DND-41 (cell line): Measurements from ENCODE around the gene ACTL6B.
A peak's percentile ranks its signal among the peaks of the same experiment; 100 is the strongest.

Source experiments
- ATAC-seq: fragments of 200-7000 bp; cut with Tn5 transposase; 3 replicates; pipeline ENCODE4 v1.9.1; 2021; ENCODE audit warnings: low read depth; ENCODE audit not compliant: insufficient read depth
- DNase-seq: peaks from one replicate; pipeline ENCODE4 v3.0.0-alpha.2; 2020
- H2AFZ ChIP-seq: 2 replicates; pipeline ENCODE4 v1.6.0; 2012; ENCODE audit warnings: low read depth, low read length
- H3K27ac ChIP-seq: 2 replicates; pipeline ENCODE4 v1.5.1; 2012; ENCODE audit warnings: low read length, inconsistent platforms
- H3K27me3 ChIP-seq: fragments of 200-600 bp; sonication (generic); 2 replicates; pipeline ENCODE4 v1.6.0; 2012; ENCODE audit warnings: low read length, mild to moderate bottlenecking, inconsistent platforms; ENCODE audit not compliant: insufficient read depth, poor library complexity
- H3K36me3 ChIP-seq: 2 replicates; pipeline ENCODE4 v1.5.1; 2012; ENCODE audit warnings: low read length, inconsistent platforms; ENCODE audit not compliant: insufficient read depth
- H3K4me1 ChIP-seq: 2 replicates; pipeline ENCODE4 v1.5.1; 2012; ENCODE audit warnings: mild to moderate bottlenecking, low read length; ENCODE audit not compliant: insufficient read depth
- H3K4me2 ChIP-seq: 2 replicates; pipeline ENCODE4 v1.6.0; 2012; ENCODE audit warnings: mild to moderate bottlenecking, moderate library complexity, low read length, inconsistent platforms; ENCODE audit not compliant: insufficient read depth
- H3K4me3 ChIP-seq, 2 experiments: fragments of 200-600 bp in 1 of 2; shearing (Covaris generic) in 1 of 2; 2 replicates each; pipeline ENCODE4 v1.5.1; 2012 to 2016; ENCODE audit warnings: inconsistent platforms in 2 of 2, low read length in 2 of 2, mild to moderate bottlenecking in 2 of 2, low read depth in 1 of 2, moderate library complexity in 1 of 2
- H3K79me2 ChIP-seq: 2 replicates; pipeline ENCODE4 v1.6.0; 2012; ENCODE audit warnings: low read length, inconsistent platforms; ENCODE audit not compliant: insufficient read depth
- H3K9ac ChIP-seq: 2 replicates; pipeline ENCODE4 v1.6.0; 2012; ENCODE audit warnings: low read depth, mild to moderate bottlenecking, inconsistent platforms, low read length, moderate library complexity
- H3K9me3 ChIP-seq: 2 replicates; pipeline ENCODE4 v1.5.1; 2012; ENCODE audit warnings: low read length, moderate library complexity, mild to moderate bottlenecking, inconsistent platforms; ENCODE audit not compliant: insufficient read depth, severe bottlenecking
- H4K20me1 ChIP-seq: 2 replicates; pipeline ENCODE4 v1.6.0; 2012; ENCODE audit warnings: low read length; ENCODE audit not compliant: insufficient read depth
- EZH2 ChIP-seq: IDR thresholded peaks from 3 replicates; pipeline ENCODE4 v1.6.1; 2012; ENCODE audit warnings: borderline replicate concordance, low read depth, mild to moderate bottlenecking, moderate library complexity, low read length, inconsistent platforms; ENCODE audit not compliant: severe bottlenecking
- TF ChIP-seq, protein P1 (sequence below): IDR thresholded peaks from 2 replicates; pipeline ENCODE4 v1.5.1; 2012; ENCODE audit warnings: borderline replicate concordance, low read length, moderate library complexity, mild to moderate bottlenecking; ENCODE audit not compliant: poor library complexity, severe bottlenecking; ENCODE audit errors: extremely low read depth

ACTL6B gene

DNA sequence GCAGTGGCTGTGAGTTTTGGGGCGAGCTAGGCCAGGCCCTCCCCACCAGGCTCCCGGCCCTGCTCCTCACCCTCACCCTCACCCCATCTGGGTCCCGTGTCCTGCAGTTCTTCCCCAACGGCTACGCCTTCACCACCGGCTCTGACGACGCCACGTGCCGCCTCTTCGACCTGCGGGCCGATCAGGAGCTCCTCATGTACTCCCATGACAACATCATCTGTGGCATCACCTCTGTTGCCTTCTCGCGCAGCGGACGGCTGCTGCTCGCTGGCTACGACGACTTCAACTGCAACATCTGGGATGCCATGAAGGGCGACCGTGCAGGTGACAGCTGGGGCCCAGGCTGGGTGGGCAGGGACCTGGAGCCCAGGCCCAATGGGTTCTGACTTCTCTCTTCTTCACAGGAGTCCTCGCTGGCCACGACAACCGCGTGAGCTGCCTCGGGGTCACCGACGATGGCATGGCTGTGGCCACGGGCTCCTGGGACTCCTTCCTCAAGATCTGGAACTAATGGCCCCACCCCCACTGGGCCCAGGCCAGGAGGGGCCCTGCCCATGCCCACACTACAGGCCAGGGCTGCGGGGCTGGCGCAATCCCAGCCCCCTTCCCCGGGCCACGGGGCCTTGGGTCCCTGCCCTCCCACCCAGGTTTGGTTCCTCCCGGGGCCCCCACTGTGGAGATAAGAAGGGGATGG is 22.2 kb upstream of the ACTL6B start:
- Histone ChIP-seq H2AFZ (no peak overlapping the region), H3K9me3 (no peaks in the 10 kb centered on the region), H3K36me3 (peaks cover 70% of the 10 kb centered on the region), H3K27me3 (no peaks in the 10 kb centered on the region), H4K20me1 (peaks cover 71% of the 10 kb centered on the region), H3K79me2 (peaks cover 52% of the 10 kb centered on the region), H3K27ac (no peak overlapping the region), H3K4me1 (peaks cover 14% of the 10 kb centered on the region), H3K4me3 (no peak overlapping the region), H3K4me2 (no peak overlapping the region), H3K9ac (no peak overlapping the region)
- TF ChIP-seq, protein P1, sequence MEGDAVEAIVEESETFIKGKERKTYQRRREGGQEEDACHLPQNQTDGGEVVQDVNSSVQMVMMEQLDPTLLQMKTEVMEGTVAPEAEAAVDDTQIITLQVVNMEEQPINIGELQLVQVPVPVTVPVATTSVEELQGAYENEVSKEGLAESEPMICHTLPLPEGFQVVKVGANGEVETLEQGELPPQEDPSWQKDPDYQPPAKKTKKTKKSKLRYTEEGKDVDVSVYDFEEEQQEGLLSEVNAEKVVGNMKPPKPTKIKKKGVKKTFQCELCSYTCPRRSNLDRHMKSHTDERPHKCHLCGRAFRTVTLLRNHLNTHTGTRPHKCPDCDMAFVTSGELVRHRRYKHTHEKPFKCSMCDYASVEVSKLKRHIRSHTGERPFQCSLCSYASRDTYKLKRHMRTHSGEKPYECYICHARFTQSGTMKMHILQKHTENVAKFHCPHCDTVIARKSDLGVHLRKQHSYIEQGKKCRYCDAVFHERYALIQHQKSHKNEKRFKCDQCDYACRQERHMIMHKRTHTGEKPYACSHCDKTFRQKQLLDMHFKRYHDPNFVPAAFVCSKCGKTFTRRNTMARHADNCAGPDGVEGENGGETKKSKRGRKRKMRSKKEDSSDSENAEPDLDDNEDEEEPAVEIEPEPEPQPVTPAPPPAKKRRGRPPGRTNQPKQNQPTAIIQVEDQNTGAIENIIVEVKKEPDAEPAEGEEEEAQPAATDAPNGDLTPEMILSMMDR = no peak
- no peak for TF ChIP-seq EZH2
- no peak for DNase-seq
- no peak for ATAC-seq

DNA sequence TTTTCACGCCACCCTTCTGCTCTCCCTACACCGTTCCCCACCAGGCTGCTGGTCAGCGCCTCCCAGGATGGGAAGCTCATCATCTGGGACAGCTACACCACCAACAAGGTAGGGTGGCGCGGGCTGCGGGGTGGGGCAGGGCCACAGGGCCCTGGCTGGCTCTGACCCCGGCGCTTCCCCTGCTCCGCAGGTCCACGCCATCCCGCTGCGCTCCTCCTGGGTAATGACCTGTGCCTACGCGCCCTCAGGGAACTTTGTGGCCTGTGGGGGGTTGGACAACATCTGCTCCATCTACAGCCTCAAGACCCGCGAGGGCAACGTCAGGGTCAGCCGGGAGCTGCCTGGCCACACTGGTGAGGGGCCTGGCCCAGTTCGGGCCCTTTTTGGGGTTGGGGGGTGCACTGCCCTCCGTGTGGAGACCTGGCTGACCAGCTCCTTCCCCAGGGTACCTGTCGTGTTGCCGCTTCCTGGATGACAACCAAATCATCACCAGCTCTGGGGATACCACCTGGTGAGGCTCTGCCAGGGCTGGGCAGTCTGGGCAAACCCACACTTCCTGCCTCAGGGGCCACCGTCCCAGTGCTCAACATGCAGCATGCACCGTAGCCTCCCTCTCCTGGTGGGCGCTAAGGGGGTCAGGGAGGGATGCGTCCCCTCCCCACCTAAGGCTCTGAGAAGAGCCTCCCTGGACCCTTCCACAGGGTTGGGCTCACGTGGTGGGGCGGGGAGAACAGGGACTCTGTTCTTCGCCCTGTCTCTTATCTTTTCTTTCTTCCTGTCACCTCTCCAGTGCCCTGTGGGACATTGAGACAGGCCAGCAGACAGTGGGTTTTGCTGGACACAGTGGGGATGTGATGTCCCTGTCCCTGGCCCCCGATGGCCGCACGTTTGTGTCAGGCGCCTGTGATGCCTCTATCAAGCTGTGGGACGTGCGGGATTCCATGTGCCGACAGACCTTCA is 21.3 kb upstream of the ACTL6B start:
- no peaks in the 10 kb centered on the region for H3K9me3 ChIP-seq
- peaks cover 62% of the 10 kb centered on the region for H3K36me3 ChIP-seq
- no peak overlapping the region for H3K27ac ChIP-seq
- no peak for DNase-seq
- peaks cover 69% of the 10 kb centered on the region for H4K20me1 ChIP-seq
- TF ChIP-seq, protein P1 = no peak
- no peak for TF ChIP-seq EZH2
- H3K4me3 ChIP-seq = no peak overlapping the region
- no peak overlapping the region for H3K9ac ChIP-seq
- H3K79me2 ChIP-seq = peaks cover 52% of the 10 kb centered on the region
- H3K27me3 ChIP-seq = no peaks in the 10 kb centered on the region
- no peak for ATAC-seq
- H3K4me1 ChIP-seq = peaks cover 20% of the 10 kb centered on the region
- no peak overlapping the region for H2AFZ ChIP-seq
- no peak overlapping the region for H3K4me2 ChIP-seq

DNA sequence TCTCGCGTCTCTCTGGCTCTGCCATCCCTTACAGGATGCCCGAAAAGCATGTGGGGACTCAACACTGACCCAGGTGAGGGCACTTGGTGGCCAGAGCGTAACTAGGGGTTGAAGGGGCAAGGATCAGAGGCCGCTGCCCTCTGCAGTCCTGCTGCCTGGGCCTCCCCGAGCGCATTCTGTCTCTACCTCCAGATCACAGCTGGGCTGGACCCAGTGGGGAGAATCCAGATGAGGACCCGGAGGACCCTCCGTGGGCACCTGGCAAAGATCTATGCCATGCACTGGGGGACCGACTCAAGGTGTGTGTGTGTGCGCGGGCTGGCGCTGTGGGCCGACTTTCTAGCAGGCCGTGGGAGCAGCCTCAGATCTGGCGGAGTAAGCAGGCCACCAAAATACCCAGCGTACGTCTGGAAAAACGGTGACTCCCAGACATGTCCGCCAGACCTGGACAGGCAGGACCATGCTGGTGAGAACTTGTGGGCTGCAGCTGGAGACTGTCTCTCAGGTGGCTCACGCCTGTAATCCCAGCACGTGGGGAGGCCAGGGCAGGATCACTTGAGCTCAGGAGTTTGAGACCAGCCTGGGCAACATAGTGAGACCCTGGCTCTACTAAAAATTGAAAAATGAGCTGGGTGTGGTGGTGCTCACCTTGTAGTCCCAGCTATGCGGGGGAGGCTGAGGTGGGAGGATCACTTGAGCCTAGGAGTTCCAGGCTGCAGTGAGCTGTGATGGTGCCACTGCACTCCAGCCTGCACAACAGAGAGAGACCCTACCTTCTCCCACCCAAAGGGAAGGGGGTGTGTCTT is 20.5 kb upstream of the ACTL6B start:
- Histone ChIP-seq H2AFZ (no peak overlapping the region), H3K79me2 (peaks cover 52% of the 10 kb centered on the region), H3K9ac (peak overlapping the region; percentile 91; the same call in 1 of the 2 replicates), H3K9me3 (no peaks in the 10 kb centered on the region), H3K27ac (peak overlapping the region; percentile 42; the same call in 1 of the 2 replicates), H4K20me1 (peaks cover 61% of the 10 kb centered on the region), H3K27me3 (no peaks in the 10 kb centered on the region), H3K36me3 (peaks cover 53% of the 10 kb centered on the region), H3K4me3 (peak overlapping the region in 1 of 2 experiments; percentile 98; a peak in 3 of 4 replicates), H3K4me1 (peaks cover 22% of the 10 kb centered on the region), H3K4me2 (peak overlapping the region; percentile 94)
- no peak for DNase-seq
- ATAC-seq = no peak
- TF ChIP-seq, protein P1 = no peak
- no peak for TF ChIP-seq EZH2
